Neural cell (in vitro differentiated cells): ENCODE measurements around the gene FOXL3. TPM values are rescaled to one million over a fixed set of nuclear protein-coding genes. Genes with fewer than 3 reads are reported as not detected.

ENCODE experiments used
- H2AFZ ChIP-seq: fragments of 200-600, 300-800 bp; sonication (generic), shearing (Covaris generic); 2 replicates; pipeline ENCODE4 v1.6.0; 2014; ENCODE audit warnings: low read depth, mild to moderate bottlenecking, antibody characterized with exemption, low read length, moderate library complexity
- H3F3A ChIP-seq: fragments of 200-600 bp; shearing (Covaris generic); 2 replicates; pipeline ENCODE4 v1.6.1; 2016; ENCODE audit warnings: mild to moderate bottlenecking, moderate library complexity, mixed read lengths, antibody characterized with exemption, low read length; ENCODE audit not compliant: insufficient read depth, poor library complexity, severe bottlenecking
- H3K27ac ChIP-seq: fragments of 200-600, 300-800 bp; sonication (generic), shearing (Covaris generic); 2 replicates; pipeline ENCODE4 v1.5.1; 2014; ENCODE audit warnings: mild to moderate bottlenecking, low read length, moderate library complexity
- H3K27me3 ChIP-seq: fragments of 300-800, 200-600 bp; sonication (generic), shearing (Covaris generic); 2 replicates; pipeline ENCODE4 v1.6.0; 2014; ENCODE audit warnings: mild to moderate bottlenecking, low read depth, low read length, moderate library complexity; ENCODE audit not compliant: insufficient read depth
- H3K36me3 ChIP-seq: fragments of 300-800, 200-600 bp; sonication (generic), shearing (Covaris generic); 2 replicates; pipeline ENCODE4 v1.5.1; 2014; ENCODE audit warnings: mild to moderate bottlenecking, antibody characterized with exemption, low read length, moderate library complexity; ENCODE audit not compliant: insufficient read depth
- H3K4me2 ChIP-seq: fragments of 300-800, 200-600 bp; sonication (generic), shearing (Covaris generic); 2 replicates; pipeline ENCODE4 v1.6.0; 2014; ENCODE audit warnings: mild to moderate bottlenecking, low read length
- H3K4me3 ChIP-seq: fragments of 300-800, 200-600 bp; sonication (generic), shearing (Covaris generic); 2 replicates; pipeline ENCODE4 v1.5.1; 2014; ENCODE audit warnings: mild to moderate bottlenecking, low read length, moderate library complexity
- H3K79me2 ChIP-seq: fragments of 200-600 bp; shearing (Covaris generic); replicated peaks from 2 replicates; pipeline ENCODE4 v1.6.0; 2014; ENCODE audit warnings: mild to moderate bottlenecking, low read length, moderate library complexity; ENCODE audit not compliant: insufficient read depth
- H3K9ac ChIP-seq: fragments of 300-800, 200-600 bp; sonication (generic), shearing (Covaris generic); 2 replicates; pipeline ENCODE4 v1.6.1; 2016; ENCODE audit warnings: mild to moderate bottlenecking, low read length, mixed read lengths
- H3K9me2 ChIP-seq: fragments of 200-600 bp; shearing (Covaris generic); 2 replicates; pipeline ENCODE4 v1.6.1; 2016; ENCODE audit warnings: mild to moderate bottlenecking, low read length, mixed read lengths; ENCODE audit not compliant: insufficient read depth
- H3K9me3 ChIP-seq: fragments of 200-600, 300-800 bp; sonication (generic), shearing (Covaris generic); 2 replicates; pipeline ENCODE4 v1.6.1; 2016; ENCODE audit warnings: mild to moderate bottlenecking, mixed run types, low read length, moderate library complexity, mixed read lengths
- H4K20me1 ChIP-seq: fragments of 200-600 bp; shearing (Covaris generic); 2 replicates; pipeline ENCODE4 v1.6.1; 2016; ENCODE audit warnings: mild to moderate bottlenecking, mixed run types; ENCODE audit not compliant: insufficient read depth
- EP300 ChIP-seq: fragments of 450-650 bp; conservative IDR thresholded peaks from 2 replicates; pipeline ENCODE4 v1.6.1; 2014; ENCODE audit warnings: antibody characterized with exemption, mild to moderate bottlenecking, moderate library complexity; ENCODE audit not compliant: poor library complexity, severe bottlenecking
- MXI1 ChIP-seq: fragments of 450-650 bp; conservative IDR thresholded peaks from 2 replicates; pipeline ENCODE4 v1.6.1; 2014; ENCODE audit warnings: antibody characterized with exemption, mild to moderate bottlenecking; ENCODE audit not compliant: poor library complexity, severe bottlenecking
- POLR2AphosphoS5 ChIP-seq: IDR thresholded peaks from 2 replicates; pipeline ENCODE4 v1.6.1; 2012
- SMC3 ChIP-seq: fragments of 450-650 bp; conservative IDR thresholded peaks from 2 replicates; pipeline ENCODE4 v1.6.1; 2014; ENCODE audit warnings: antibody characterized with exemption, mild to moderate bottlenecking, moderate library complexity; ENCODE audit not compliant: poor library complexity
- TAF1 ChIP-seq: IDR thresholded peaks from 2 replicates; pipeline ENCODE4 v1.6.1; 2012; ENCODE audit warnings: low read depth
- polyA plus RNA-seq: library from polyadenylated mRNA; depleted of rRNA; stranded (reverse); fragments of >200 nt; gene quantifications from 2 replicates; pipeline ENCODE4 v1.2.3, GENCODE V29; 2014
- TF ChIP-seq, protein P1 (sequence below): IDR thresholded peaks from 2 replicates; pipeline ENCODE4 v1.6.1; 2012; ENCODE audit warnings: borderline replicate concordance
- TF ChIP-seq, protein P2 (sequence below): fragments of 450-650 bp; IDR thresholded peaks from 2 replicates; pipeline ENCODE4 v1.5.1; 2014; ENCODE audit warnings: antibody characterized with exemption, mild to moderate bottlenecking, moderate library complexity; ENCODE audit not compliant: poor library complexity, severe bottlenecking

FOXL3 gene
- polyA plus RNA-seq, 1 donor from 2014 or later, result not detected

DNA sequence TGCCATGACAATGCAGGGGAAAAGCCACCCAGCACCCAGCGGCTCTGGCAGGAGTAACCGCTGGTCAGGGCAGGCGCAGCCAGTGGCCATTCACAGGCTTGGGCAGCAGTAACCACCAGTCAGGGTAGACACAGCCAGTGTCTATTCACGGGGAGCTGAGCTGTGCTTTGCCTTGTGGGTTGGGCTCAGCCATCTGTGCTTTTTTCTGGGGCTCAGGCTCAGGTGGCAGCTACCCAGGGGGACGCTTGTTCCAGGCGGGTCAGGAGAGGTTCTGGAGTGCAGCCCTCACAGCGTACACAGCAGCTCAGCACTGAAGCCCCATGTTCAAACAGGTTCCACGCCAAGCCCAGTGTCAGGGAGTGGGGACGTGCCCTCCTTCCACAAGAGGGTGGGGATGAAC is 28.5 kb downstream of the FOXL3 start:
- no peaks in the 10 kb centered on the region for H3K9me3 ChIP-seq
- H3K4me3 ChIP-seq, result no peak overlapping the region
- no peaks in the 10 kb centered on the region for H3K9me2 ChIP-seq
- no peak overlapping the region for H3K4me2 ChIP-seq
- no peaks in the 10 kb centered on the region for H3F3A ChIP-seq
- no peak overlapping the region for H2AFZ ChIP-seq
- H3K79me2 ChIP-seq, result no peaks in the 10 kb centered on the region
- H4K20me1 ChIP-seq, result no peaks in the 10 kb centered on the region
- H3K36me3 ChIP-seq, result no peaks in the 10 kb centered on the region
- H3K27me3 ChIP-seq, result no peaks in the 10 kb centered on the region
- H3K9ac ChIP-seq, result no peak overlapping the region
- no peak overlapping the region for H3K27ac ChIP-seq
- TF ChIP-seq POLR2AphosphoS5, result no peak
- TF ChIP-seq TAF1, result no peak
- TF ChIP-seq, protein P1, sequence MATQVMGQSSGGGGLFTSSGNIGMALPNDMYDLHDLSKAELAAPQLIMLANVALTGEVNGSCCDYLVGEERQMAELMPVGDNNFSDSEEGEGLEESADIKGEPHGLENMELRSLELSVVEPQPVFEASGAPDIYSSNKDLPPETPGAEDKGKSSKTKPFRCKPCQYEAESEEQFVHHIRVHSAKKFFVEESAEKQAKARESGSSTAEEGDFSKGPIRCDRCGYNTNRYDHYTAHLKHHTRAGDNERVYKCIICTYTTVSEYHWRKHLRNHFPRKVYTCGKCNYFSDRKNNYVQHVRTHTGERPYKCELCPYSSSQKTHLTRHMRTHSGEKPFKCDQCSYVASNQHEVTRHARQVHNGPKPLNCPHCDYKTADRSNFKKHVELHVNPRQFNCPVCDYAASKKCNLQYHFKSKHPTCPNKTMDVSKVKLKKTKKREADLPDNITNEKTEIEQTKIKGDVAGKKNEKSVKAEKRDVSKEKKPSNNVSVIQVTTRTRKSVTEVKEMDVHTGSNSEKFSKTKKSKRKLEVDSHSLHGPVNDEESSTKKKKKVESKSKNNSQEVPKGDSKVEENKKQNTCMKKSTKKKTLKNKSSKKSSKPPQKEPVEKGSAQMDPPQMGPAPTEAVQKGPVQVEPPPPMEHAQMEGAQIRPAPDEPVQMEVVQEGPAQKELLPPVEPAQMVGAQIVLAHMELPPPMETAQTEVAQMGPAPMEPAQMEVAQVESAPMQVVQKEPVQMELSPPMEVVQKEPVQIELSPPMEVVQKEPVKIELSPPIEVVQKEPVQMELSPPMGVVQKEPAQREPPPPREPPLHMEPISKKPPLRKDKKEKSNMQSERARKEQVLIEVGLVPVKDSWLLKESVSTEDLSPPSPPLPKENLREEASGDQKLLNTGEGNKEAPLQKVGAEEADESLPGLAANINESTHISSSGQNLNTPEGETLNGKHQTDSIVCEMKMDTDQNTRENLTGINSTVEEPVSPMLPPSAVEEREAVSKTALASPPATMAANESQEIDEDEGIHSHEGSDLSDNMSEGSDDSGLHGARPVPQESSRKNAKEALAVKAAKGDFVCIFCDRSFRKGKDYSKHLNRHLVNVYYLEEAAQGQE, result no peak
- no peak for TF ChIP-seq EP300

DNA sequence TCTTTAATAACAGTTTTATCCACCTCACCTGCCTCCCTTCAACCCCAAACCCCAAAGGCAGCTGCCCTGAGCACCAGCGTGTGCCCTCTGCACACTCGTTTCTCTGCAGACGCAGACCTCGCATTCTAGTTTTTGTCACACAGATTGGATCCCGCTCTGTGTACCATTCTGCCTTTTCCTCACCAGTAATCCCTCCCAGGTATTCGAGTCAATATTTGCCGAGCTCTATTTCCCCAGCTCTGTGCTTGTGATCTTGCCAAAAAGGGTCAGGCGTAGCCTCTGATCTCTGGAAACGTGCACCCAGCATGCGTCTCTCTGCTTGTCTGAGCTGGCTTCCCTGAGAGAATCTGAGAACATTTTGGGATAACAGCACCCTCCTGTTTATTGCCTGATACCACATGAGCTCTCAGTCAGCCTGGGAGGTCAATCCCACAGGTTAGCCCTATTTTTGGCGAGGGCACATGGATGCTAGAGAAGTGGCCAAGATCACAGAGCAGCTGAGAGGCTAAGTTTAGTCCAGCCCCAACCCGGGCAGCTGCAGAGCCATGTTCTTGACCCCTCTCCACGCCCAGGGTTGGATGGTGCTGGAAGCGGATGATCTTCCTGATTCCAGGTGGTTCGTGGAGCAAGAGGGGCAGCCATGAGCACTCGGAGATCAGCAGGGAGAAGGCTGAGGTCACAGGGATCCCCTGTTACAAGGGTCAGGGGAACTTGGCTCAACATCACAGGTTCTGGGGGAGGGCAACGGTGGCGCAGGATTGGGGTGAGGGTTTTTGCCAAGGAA is 29.1 kb downstream of the FOXL3 start:
- TF ChIP-seq SMC3, result no peak
- no peak for TF ChIP-seq TAF1
- TF ChIP-seq, protein P1, result no peak
- no peak for TF ChIP-seq MXI1
- no peak for TF ChIP-seq POLR2AphosphoS5
- TF ChIP-seq, protein P2, sequence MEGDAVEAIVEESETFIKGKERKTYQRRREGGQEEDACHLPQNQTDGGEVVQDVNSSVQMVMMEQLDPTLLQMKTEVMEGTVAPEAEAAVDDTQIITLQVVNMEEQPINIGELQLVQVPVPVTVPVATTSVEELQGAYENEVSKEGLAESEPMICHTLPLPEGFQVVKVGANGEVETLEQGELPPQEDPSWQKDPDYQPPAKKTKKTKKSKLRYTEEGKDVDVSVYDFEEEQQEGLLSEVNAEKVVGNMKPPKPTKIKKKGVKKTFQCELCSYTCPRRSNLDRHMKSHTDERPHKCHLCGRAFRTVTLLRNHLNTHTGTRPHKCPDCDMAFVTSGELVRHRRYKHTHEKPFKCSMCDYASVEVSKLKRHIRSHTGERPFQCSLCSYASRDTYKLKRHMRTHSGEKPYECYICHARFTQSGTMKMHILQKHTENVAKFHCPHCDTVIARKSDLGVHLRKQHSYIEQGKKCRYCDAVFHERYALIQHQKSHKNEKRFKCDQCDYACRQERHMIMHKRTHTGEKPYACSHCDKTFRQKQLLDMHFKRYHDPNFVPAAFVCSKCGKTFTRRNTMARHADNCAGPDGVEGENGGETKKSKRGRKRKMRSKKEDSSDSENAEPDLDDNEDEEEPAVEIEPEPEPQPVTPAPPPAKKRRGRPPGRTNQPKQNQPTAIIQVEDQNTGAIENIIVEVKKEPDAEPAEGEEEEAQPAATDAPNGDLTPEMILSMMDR, result no peak
- no peak for TF ChIP-seq EP300
- H3K9me3 ChIP-seq, result no peaks in the 10 kb centered on the region
- no peaks in the 10 kb centered on the region for H3K9me2 ChIP-seq
- H4K20me1 ChIP-seq, result no peaks in the 10 kb centered on the region
- H3K79me2 ChIP-seq, result no peaks in the 10 kb centered on the region
- no peaks in the 10 kb centered on the region for H3K27me3 ChIP-seq
- no peaks in the 10 kb centered on the region for H3F3A ChIP-seq
- H3K27ac ChIP-seq, result no peak overlapping the region
- no peak overlapping the region for H3K4me3 ChIP-seq
- H3K4me2 ChIP-seq, result no peak overlapping the region
- no peak overlapping the region for H2AFZ ChIP-seq
- no peaks in the 10 kb centered on the region for H3K36me3 ChIP-seq
- no peak overlapping the region for H3K9ac ChIP-seq
